ENCODE measurements around the gene KRT25. TPM values are rescaled to one million over a fixed set of nuclear protein-coding genes. Genes with fewer than 3 reads are reported as not detected.

The KRT25 gene
- total and polyA plus RNA-seq, 2 of the 4 experiments (the other 2 are of a cell fraction) = not detected

GRCh38 chr17:40782450-40782849 lies 27.3 kb upstream of the KRT25 start, which contains the start of gene KRT27:
TSS of gene KRT27 (minus strand) at chr17:40782550. CDS start at chr17:40782493, 57 bp downstream.
- no TSS peak for BruUV-seq (replicated peaks)
- Histone ChIP-seq H3K27me3 (ENCODE audit: control insufficient read depth, insufficient read depth, low read length) (peaks cover 47% of the 10 kb centered on the region), H3K4me3 (ENCODE audit: insufficient read depth, low read depth, low read length) (no peak within 1 kb of the TSS), H3K18ac (ENCODE audit: low read depth, low read length) (no peak within 1 kb of the TSS), H4K20me1 (ENCODE audit: insufficient read depth, low read length) (no peaks in the 10 kb centered on the region), H2AK5ac (ENCODE audit: low read depth, low read length) (no peak within 1 kb of the TSS), H3K14ac (replicated peaks; ENCODE audit: low read depth, low read length) (no peak within 1 kb of the TSS), H3K9ac (ENCODE audit: low read depth, low read length) (no peak within 1 kb of the TSS), H3K36me3 (ENCODE audit: control insufficient read depth, insufficient read depth, low read length) (no peaks in the 10 kb centered on the region), H3K9me1 (ENCODE audit: insufficient read depth, low read length) (no peaks in the 10 kb centered on the region), H4K8ac (ENCODE audit: low read depth in 2 of 2, low read length in 2 of 2) (no peak within 1 kb of the TSS), H3K4me1 (ENCODE audit: control insufficient read depth, insufficient read depth, low read length) (no peaks in the 10 kb centered on the region), H3K56ac (ENCODE audit: extremely low read depth, insufficient read depth, low read length) (no peak within 1 kb of the TSS), H2BK5ac (ENCODE audit: low read depth, low read length, poor library complexity, severe bottlenecking) (no peak within 1 kb of the TSS), H2BK15ac (ENCODE audit: low read depth, low read length) (no peak within 1 kb of the TSS), H3K23ac (ENCODE audit: low read depth, low read length) (no peak within 1 kb of the TSS), H3K9me3 (ENCODE audit: control insufficient read depth, insufficient read depth, low read length) (no peaks in the 10 kb centered on the region), H2AK9ac (replicated peaks; ENCODE audit: low read depth, low read length, poor library complexity) (no peak within 1 kb of the TSS), H4K91ac (ENCODE audit: insufficient read depth, low read depth, low read length) (no peak within 1 kb of the TSS), H3K27ac (ENCODE audit: insufficient read depth, low read length) (no peak within 1 kb of the TSS), H4K5ac (ENCODE audit: low read depth, low read length) (no peak within 1 kb of the TSS), H2BK120ac (ENCODE audit: low read depth, low read length) (no peak within 1 kb of the TSS), H2BK20ac (ENCODE audit: low read depth, low read length) (no peak within 1 kb of the TSS), H2AFZ (replicated peaks; ENCODE audit: low read length, poor library complexity) (no peak within 1 kb of the TSS), H3K79me1 (ENCODE audit: low read depth in 1 of 2, low read length in 2 of 2) (no peaks in the 10 kb centered on the region), H3K4ac (ENCODE audit: low read depth, low read length) (no peak within 1 kb of the TSS), H3K4me2 (ENCODE audit: low read depth, low read length) (no peak within 1 kb of the TSS)
- WGBS, 2 experiments (ENCODE audit: extremely low coverage in 2 of 2, insufficient read length in 1 of 2) = no CpG with 5 or more reads among the region's 4 CpGs
- intact Hi-C loops (cut with micrococcal nuclease) (no loop called here), in situ Hi-C loops (cut with MboI; ENCODE audit: low sequenced_read_pairs) (loop anchor here (25.0 kb wide), 1 partner anchor 420 kb away; the partner anchor contains the start of gene GJD3), dilution Hi-C loops (cut with HindIII; ENCODE audit: low sequenced_read_pairs, unreplicated experiment) (no loop called here)
- TF ChIP-seq RCOR1 (IDR thresholded peaks at IDR 0.05; ENCODE audit: insufficient replicate concordance, low read length) = no peak
- DNase-seq (no peak), ATAC-seq (ENCODE audit: low read depth) (no peak)
- CTCF ChIA-PET = no interaction called here
- POLR2A ChIA-PET (ENCODE audit: unreplicated experiment) = no interaction called here
